Measurements from ENCODE around the gene SREK1. TPM values are rescaled to one million over a fixed set of nuclear protein-coding genes. Genes with fewer than 3 reads are reported as not detected.

The SREK1 gene
- total and polyA plus RNA-seq, 2 donors (not counting 3 experiments of a cell fraction or from before 2014, with no cell fraction given) = 27.4 to 78.6 TPM

DNA sequence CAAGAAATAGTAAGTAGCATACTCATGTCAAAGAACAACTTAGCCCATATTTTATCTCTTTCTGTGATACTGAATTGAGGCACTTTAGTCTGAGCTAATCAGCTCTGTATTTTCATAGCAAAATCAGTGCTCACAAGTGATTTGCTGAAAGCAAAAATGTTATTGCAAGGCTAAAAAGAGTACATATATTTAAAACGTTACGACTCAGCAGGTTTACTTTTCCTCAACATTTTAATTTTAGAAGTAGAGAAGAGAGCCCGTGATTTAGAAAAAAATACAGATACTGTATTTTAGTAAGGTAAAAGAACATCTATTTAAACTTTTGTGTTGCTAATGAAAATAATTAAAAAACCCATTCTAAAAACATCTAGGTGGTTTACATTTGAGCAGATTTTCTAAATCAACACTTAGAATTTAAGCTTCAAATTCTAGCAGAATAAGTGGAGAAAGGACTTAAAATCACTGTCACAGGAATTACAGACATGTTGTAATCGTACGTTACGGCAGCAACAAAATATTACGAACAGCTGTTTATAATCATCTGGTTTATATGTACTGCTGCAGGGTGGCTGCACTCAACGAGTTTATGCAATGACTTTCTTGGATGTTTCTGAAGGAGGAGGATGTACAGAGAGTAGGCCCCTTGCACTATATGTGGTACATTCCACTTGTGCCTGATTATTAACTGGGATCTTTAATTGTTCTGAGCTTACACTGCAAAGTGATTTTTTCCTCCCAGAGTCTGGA is 20.1 kb downstream of the SREK1 start:
- CTCF ChIA-PET = interaction anchor here (0.8 to 1.8 kb wide), 3 partner anchors 8 to 10 kb away, joined by 3 to 11 read pairs (median 3); no protein-coding TSS in a partner anchor
- Histone ChIP-seq H3K36me3 (ENCODE audit: control insufficient read depth in 2 of 2, extremely low read depth in 1 of 2, insufficient read depth in 2 of 2, low read length in 2 of 2) (peaks cover 7 to 34% of the 10 kb centered on the region in 2 experiments), H4K20me1 (replicated peaks; ENCODE audit: control insufficient read depth, extremely low read depth, insufficient read depth, low read length) (peaks cover 7% of the 10 kb centered on the region), H3K9me3 (replicated peaks; ENCODE audit: control insufficient read depth, insufficient read depth, low read length) (no peaks in the 10 kb centered on the region), H2AFZ (ENCODE audit: low read depth, low read length) (no peak overlapping the region), H3K4me2 (ENCODE audit: insufficient read depth, low read length) (no peak overlapping the region), H3K4me1 (ENCODE audit: control insufficient read depth, extremely low read depth, insufficient read depth, low read length) (no peaks in the 10 kb centered on the region), H3K27ac (ENCODE audit: insufficient read depth, low read depth, low read length) (no peak overlapping the region), H3K27me3 (ENCODE audit: control insufficient read depth in 2 of 2, insufficient read depth in 2 of 2, low read length in 2 of 2) (no peaks in the 10 kb centered on the region), H3K79me2 (ENCODE audit: control insufficient read depth, insufficient read depth, low read length) (peaks cover 13% of the 10 kb centered on the region), H3K4me3 (replicated peaks in 1 of 3; ENCODE audit: insufficient read depth in 1 of 3, low read depth in 1 of 3, low read length in 3 of 3) (no peak overlapping the region), H3K9me1 (replicated peaks; ENCODE audit: control insufficient read depth, extremely low read depth, insufficient read depth, low read length) (no peaks in the 10 kb centered on the region), H3K9ac (replicated peaks; ENCODE audit: extremely low read depth, insufficient read depth, low read length) (no peak overlapping the region)
- intact Hi-C loops (cut with micrococcal nuclease) (no loop called here), dilution Hi-C loops (cut with MboI; ENCODE audit: extremely low pct_ligation_motif_present, low sequenced_read_pairs) (no loop called here)
- FAIRE-seq (no peak), DNase-seq (ENCODE audit: low read depth, low spot score) (no peak)
- POLR2A ChIA-PET = no interaction called here
- no TSS peak for BruUV-seq (replicated peaks)
- TF ChIP-seq MYC (IDR thresholded peaks at IDR 0.05; ENCODE audit: low read depth, low read length) = no peak
- TF ChIP-seq, protein P1, sequence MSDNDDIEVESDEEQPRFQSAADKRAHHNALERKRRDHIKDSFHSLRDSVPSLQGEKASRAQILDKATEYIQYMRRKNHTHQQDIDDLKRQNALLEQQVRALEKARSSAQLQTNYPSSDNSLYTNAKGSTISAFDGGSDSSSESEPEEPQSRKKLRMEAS (IDR thresholded peaks at IDR 0.05; ENCODE audit: insufficient read depth, insufficient read length) = no peak
- no peak for TF ChIP-seq JUN (IDR thresholded peaks at IDR 0.05; ENCODE audit: borderline replicate concordance, insufficient read depth, insufficient read length, low read depth)
- TF ChIP-seq, protein P2, sequence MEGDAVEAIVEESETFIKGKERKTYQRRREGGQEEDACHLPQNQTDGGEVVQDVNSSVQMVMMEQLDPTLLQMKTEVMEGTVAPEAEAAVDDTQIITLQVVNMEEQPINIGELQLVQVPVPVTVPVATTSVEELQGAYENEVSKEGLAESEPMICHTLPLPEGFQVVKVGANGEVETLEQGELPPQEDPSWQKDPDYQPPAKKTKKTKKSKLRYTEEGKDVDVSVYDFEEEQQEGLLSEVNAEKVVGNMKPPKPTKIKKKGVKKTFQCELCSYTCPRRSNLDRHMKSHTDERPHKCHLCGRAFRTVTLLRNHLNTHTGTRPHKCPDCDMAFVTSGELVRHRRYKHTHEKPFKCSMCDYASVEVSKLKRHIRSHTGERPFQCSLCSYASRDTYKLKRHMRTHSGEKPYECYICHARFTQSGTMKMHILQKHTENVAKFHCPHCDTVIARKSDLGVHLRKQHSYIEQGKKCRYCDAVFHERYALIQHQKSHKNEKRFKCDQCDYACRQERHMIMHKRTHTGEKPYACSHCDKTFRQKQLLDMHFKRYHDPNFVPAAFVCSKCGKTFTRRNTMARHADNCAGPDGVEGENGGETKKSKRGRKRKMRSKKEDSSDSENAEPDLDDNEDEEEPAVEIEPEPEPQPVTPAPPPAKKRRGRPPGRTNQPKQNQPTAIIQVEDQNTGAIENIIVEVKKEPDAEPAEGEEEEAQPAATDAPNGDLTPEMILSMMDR (IDR thresholded peaks at IDR 0.05; ENCODE audit: extremely low read depth in 1 of 2, insufficient read depth in 1 of 2, low read depth in 1 of 2, low read length in 2 of 2) = no peak
- no peak for TF ChIP-seq EZH2 (IDR thresholded peaks at IDR 0.05; ENCODE audit: borderline replicate concordance, low read depth, low read length, severe bottlenecking)
- TF ChIP-seq GATA2 (IDR thresholded peaks at IDR 0.05; ENCODE audit: insufficient read depth, insufficient read length, low read depth, low read length) = no peak
- no peak for TF ChIP-seq POLR2AphosphoS5 (IDR thresholded peaks at IDR 0.05; ENCODE audit: insufficient read depth, low read depth, low read length)
- TF ChIP-seq FOS (IDR thresholded peaks at IDR 0.05; ENCODE audit: borderline replicate concordance, insufficient read depth, low read length) = no peak
- TF ChIP-seq POLR2A (IDR thresholded peaks at IDR 0.05; ENCODE audit: low read depth, low read length) = no peak
